GM12874 (cell line): ENCODE measurements around the gene TMEM11.

Experiments
- CTCF ChIP-seq: IDR thresholded peaks from 2 replicates; pipeline ENCODE4 v1.5.1; 2011; ENCODE audit warnings: low read depth, mild to moderate bottlenecking, control low read depth, low read length, moderate library complexity; ENCODE audit not compliant: insufficient read depth

TMEM11 gene

GRCh38 chr17:21214015-21214776 lies at the start of gene TMEM11:
TMEM11 (minus strand) TSS chr17:21214161; CDS start chr17:21214152, 9 bp downstream.
- TF ChIP-seq CTCF: 0 out of 2 replicates have a peak, but pooled peaks have one; percentile 10

DNA sequence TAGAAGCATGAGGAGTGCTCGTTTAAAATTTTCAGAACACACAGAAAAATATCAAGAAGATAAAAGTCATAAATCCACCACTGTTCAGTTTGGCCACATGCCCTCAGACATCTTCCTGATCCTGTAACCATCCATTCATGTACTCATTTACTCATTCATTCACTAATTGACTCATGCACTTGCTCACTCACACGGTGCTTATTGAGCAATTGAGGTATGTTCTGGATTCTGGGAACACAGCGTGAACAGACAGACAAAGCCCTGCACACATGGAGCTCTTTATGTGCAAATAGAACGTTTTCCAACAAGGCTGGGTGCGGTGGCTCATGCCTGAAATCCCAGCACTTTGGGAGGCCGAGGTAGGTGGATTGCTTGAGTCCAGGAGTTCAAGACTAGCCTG lies 49.4 kb upstream of the TMEM11 start:
- no peak for TF ChIP-seq CTCF

DNA sequence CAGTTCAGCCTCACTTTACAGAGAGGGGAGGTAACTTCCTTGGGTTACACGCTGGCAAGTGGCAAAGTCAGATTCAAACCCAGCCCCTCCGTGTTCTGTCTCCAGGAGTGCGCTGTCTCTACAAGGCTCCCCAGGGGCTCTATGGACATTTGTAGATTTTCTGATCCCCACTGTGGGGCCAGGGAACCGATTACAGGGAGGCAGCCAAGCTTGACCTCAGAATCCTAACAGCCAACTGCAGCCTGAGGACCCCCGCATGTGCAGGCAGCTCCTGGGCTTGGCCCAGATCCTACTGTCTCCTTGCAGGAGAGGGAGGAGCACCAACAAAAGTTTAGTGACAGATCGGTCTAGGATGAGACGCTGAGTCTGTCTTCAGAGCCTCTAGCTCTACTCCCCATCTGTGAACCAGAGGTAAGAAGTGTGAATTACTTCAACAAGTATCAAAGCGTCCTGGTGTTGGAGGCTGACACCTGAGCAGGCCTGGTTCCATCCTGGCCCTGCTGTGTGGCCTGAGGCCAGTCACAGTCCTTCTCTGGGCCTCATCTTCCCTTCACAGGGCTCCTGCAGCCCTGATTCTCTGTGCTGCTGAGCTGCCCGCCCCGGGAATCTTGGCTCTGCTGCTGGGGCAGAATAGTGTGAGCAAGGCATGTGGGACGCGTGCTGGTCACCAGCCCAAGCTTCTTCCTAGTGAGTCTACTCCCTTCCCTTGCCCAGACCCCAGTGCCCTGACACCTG lies 48.5 kb upstream of the TMEM11 start:
- TF ChIP-seq CTCF: no peak

- no peak for TF ChIP-seq CTCF
These were observed 44.6 kb upstream of the TMEM11 start for GRCh38 chr17:21258593-21258992.

GRCh38 chr17:21253646-21254441 lies 39.9 kb upstream of the TMEM11 start:
- TF ChIP-seq CTCF: no peak

DNA sequence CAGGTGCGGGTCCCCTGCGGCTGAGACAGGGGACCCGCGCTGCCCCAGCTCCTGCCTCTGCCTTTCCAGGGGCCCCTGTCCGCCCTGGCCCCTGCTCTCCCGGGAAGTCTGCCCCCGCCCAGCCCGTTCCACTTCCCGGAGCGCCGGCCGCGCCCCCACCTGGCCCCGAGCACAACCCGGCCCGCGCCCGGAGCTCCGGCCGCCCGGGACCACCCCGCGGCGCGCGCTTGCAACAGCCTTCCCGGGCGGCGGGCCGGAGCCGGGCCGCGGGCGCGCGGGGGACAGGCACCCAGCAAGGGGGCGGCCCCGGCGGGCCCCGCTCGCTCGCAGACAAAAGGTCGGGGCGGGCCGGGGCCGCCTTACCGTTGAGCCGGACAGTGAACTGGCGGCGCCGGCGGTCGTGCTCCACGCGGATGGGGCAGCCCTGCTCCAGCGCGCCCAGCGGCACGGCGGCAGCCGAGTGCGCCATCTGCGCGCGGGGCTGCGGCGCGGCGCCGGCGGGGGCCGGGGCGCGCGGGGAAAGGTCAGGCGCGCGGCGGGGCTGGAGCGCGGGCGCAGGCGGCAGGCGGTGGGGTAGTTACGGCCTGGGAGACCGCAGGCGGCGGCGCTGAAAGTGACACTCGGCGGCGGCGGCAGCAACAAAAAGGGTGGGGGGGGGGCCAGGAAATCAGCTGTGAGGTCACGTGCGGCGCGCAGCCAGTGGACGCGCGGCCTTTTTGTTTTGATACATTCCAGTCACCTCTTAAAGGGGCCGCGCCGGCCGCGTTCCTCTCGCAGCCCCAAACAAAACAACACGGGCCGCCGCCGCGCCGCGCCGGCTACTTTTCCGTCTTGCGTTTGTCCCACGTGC lies 39.1 kb upstream of the TMEM11 start, which contains the start of gene NATD1:
Gene NATD1 (minus strand): TSS at position 615 of the 850 bp plus-strand sequence. CDS start 146 bp downstream, at position 469.
- TF ChIP-seq CTCF: no peak
